ENCODE measurements around the gene DGKZ.
A peak's percentile ranks its signal among the peaks of the same experiment; 100 is the strongest.
"Not testable (repeated sequence)": the region's sequence is repeated elsewhere in the genome, so short reads cannot be mapped to it uniquely, and the experiment has no call there.

Gene DGKZ, protein sequence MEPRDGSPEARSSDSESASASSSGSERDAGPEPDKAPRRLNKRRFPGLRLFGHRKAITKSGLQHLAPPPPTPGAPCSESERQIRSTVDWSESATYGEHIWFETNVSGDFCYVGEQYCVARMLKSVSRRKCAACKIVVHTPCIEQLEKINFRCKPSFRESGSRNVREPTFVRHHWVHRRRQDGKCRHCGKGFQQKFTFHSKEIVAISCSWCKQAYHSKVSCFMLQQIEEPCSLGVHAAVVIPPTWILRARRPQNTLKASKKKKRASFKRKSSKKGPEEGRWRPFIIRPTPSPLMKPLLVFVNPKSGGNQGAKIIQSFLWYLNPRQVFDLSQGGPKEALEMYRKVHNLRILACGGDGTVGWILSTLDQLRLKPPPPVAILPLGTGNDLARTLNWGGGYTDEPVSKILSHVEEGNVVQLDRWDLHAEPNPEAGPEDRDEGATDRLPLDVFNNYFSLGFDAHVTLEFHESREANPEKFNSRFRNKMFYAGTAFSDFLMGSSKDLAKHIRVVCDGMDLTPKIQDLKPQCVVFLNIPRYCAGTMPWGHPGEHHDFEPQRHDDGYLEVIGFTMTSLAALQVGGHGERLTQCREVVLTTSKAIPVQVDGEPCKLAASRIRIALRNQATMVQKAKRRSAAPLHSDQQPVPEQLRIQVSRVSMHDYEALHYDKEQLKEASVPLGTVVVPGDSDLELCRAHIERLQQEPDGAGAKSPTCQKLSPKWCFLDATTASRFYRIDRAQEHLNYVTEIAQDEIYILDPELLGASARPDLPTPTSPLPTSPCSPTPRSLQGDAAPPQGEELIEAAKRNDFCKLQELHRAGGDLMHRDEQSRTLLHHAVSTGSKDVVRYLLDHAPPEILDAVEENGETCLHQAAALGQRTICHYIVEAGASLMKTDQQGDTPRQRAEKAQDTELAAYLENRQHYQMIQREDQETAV

DNA sequence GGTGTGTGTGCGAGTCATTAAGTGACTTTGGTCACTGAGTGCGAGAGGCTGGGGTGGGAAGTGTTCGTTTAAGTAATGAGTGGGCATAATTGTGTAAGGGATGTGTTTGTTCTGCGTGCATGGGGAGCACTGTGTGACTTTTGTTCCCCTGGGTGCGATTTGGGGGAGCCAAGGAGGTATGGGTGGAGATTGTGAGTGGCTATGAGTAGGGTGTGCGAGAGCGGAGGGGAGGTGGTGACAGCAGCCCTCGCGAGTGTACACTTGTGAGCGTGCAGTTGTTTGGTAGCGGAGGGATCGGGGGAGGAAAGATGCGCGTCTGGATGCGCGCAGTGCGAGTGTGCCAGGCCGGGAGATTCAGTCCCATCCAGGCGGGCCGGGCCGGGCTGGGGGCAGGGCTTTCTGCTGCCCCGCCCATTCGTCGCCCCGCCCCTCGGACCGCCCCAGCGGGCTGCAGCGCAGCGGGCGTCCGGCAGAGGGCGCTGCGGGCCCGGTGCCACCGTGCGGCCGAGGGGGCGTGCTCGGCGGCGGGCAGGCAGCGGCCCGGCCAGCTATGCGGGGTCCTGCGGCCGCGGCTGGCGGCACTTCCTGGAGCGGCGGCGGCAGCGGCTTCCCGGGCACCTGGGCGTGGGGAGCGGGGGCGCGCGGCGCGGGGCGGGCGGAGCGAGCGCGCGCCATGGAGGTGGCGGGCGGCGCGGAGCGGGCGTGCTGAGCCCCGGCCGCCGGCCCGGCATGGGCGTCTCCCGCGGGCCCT lies at the start of gene DGKZ:
Gene DGKZ, plus strand, starts transcription at position 578 of the 751 bp plus-strand sequence. CDS start 197 bp downstream, outside the sequence.
- DNase-seq (ENCODE audit: low spot score) = peak; percentile 85

DNA sequence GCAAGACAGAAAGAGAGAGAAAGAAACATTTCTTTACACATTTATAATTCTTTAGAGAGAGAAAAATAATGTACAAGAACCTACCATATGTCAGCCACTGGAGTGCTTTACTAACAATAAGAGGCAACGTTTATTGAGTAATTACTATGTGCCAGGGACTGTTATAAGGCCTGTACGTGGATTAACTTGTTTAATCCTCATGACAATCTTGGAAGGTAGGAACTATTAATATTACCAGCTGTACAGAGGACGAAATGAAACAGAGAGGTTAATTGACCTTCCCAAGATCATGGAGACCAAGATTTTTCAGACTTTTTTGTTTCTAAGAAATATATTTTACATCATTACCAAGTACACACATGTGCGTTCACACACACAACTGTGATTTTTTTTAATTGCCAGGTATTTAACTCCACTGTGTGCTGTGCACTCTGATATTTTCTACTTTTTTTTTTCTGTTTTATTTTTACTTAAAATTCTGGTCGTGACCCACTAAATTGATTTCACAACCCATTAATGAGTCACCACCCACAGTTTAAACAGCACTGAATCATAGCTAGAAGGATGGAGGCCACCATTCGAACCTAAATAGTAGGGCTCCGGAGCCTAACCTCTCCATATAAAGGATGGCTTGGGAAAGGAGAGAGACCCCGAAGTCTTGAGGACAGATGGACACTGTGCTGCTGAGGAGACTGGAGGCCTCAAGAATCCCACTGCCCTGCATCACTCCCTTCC lies 48.4 kb upstream of the DGKZ start:
- DNase-seq (ENCODE audit: low spot score) = peak; percentile 31

DNA sequence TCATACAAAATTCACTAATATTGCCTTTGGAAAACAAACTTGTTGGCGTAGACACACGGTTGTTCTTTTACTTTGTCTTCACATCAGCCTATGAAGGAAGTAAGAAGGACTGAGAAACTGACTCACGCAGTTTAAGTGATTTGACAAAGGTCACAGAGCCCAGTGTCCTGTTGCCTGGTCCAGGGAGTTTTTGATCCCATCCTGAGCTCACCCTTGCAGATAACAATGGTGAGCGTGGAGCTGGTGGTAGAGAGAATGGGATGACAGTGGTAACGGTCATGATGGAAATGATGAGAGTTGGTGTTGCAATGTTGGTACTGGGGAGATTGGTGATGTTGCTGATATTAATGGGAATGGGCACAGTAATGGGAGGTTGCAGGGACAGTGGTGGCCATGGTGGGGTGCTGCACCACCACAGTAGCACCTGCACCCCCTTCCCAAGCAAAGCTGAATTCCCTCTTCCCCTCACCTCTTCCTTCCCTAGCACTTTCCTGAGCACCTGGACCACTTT lies 47.8 kb upstream of the DGKZ start:
- DNase-seq (ENCODE audit: low spot score) = no peak

DNA sequence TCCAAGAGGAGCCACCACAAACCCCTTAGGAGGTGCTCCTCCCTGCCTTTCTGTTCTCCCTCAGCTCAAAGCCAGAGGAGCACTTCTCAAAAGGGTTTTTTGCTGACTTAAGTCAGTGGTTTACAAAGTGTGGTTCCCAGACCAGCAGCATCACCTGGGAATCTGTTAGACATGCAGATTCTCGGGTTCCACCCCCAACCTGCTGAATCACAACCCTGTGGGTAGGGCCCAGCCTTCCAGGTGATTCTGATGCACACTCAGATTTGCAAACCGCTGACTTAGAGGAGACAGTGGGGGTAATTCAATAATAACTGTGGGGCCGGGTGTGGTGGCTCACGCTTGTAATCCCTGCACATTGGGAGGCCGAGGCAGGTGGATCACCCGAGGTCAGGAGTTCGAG lies 47.0 kb upstream of the DGKZ start:
- no peak for DNase-seq (ENCODE audit: low spot score)

DNA sequence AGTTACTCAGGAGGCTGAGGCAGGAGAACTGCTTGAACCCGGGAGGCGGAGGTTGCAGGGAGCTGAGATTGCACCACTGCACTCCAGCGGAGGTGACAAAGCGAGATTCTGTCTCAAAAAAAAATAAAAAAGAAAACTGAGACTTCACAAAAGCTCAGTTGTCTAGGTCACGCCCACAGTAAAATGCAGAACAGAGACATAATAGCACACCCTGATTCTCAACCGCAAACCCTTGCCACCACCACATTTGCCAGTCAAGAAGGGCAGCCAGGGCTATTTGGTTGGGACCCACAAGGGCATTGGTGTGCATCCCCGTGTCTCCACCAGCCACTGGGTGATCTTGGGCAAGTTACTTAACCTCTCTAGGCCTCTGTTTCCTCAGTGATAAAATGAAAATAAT lies 44.4 kb upstream of the DGKZ start:
- no peak for DNase-seq (ENCODE audit: low spot score)

DNA sequence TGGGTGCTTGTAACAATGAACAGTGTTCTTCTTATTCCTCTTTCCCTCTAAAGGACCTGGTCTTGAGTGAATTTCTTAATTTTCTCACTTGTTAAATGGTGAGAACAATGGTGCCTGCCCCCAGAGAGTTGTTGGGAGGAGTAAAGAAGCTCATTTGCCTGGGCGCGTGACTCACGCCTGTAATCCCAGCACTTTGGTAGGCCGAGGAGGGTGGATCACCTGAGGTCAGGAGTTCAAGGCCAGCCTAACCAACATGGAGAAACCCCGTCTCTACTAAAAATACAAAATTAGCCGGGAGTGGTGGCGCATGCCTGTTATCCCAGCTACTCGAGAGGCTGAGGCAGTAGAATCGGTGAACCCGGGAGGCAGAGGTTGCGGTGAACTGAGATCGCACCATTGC lies 43.2 kb upstream of the DGKZ start:
- not testable (repeated sequence) for DNase-seq (ENCODE audit: low spot score)

DNA sequence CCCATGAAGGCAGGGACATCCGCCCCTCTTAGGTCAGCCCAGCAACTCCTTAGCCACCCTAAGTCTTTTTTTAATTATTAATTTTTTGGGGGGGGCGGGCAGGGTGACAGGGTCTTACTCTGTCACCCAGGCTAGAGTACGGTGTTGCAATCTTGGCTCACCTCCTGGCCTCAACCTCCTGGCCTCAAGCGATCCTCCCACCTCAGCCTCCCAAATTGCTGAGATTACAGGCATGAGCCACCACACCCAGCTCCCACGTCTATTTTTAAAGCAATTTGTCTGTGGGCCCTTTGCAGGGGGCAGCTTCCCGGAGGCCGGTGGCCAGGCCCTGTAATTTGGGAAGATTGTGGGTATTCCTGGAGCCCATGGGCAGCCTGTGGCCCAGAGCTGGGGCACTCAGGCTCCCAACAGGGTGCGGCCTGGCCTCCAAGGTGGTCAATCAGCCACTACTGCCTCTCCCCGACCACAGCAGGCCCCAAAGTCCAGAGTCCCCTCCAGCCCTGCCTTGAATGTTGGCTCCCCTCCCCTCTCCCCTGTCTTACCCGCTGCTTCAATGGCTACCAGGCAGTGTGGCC lies 42.6 kb upstream of the DGKZ start:
- DNase-seq (ENCODE audit: low spot score) = no peak

DNA sequence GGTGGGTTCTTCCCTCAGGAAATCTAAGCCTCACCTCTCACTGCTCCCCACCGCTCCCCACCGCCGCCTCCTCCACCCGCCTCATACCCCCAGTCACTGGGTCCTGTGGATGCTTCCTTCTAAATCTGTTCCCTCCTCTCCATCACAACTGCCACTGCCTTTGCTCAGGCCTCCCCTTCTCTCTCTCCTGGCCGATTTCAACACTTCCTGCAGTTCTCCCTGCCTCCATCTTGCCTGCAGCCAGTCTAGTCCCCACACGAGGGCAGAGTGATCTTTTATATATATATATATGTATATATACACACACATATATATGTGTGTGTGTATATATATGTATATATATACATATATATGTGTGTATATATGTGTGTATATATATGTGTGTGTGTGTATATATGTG lies 42.0 kb upstream of the DGKZ start:
- DNase-seq (ENCODE audit: low spot score) = no peak

DNA sequence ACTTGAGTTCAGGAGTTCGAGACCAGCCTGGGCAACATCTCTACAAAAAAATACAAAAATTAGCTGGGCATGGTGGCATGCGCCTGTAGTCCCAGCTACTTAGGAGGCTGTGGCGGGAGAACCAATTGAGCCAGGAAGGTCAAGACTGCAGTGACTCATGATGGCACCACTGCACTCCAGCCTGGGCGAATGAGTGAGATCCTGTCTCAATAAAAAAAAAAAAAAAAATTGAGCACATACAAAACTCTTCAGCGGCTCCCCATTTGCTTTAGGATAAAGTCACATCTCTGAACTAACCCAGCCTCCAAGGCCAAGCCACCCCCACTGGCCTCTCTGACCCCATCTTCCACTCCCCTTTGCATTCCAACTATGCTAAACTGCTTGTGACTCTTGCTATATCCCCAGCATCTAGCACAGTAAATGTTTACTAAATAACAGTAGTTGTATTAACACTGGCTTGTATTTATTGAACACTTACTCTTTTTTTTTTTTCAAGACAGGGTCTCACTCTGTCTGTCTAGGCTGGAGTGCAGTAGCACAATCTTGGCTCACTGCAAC lies 40.9 kb upstream of the DGKZ start:
- no peak for DNase-seq (ENCODE audit: low spot score)

DNA sequence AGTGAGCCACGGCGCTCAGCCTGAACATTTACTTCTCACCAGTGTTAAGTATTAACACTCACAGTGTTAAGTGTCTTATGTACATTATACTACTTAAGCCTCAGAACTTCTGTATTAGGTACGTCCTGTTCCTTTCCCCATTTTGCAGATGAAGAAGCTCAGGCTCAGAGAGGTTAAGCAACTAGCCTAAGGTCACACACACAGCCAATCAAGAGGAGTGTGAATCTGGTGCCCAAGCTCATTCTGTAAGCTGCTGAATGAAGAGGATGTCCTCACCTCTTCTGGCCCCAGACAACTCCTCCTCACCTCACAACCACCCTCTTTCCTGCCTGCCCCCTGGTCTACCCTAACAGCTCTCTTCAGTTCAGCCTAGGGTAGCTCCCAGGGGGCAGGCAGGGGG lies 39.9 kb upstream of the DGKZ start:
- DNase-seq (ENCODE audit: low spot score) = no peak

DNA sequence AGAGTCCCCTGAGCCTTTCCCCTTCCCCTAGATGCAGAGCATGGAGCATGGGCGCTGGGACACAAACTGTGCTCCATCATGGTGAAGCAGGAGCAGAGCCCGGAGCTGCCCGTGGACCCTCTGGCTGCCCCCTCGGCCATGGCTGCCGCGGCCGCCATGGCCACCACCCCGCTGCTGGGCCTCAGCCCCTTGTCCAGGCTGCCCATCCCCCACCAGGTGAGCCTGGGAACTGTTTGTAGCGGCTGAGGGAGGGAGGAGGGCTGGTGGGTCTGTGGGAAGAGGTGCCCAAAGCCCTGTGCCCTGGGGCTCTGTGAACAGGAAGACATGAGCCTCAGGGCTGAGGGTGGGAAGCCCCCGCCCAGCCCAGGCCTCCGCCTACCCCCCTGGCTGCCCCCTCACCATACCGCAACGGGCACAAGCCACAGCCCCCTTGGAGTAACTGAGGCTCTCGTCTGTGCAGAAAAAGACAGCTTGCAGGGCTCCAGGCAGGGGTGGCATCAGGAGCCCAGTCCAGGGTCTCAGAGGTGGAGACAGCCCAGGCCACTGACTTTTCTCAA lies 39.4 kb upstream of the DGKZ start:
- DNase-seq (ENCODE audit: low spot score) = no peak

DNA sequence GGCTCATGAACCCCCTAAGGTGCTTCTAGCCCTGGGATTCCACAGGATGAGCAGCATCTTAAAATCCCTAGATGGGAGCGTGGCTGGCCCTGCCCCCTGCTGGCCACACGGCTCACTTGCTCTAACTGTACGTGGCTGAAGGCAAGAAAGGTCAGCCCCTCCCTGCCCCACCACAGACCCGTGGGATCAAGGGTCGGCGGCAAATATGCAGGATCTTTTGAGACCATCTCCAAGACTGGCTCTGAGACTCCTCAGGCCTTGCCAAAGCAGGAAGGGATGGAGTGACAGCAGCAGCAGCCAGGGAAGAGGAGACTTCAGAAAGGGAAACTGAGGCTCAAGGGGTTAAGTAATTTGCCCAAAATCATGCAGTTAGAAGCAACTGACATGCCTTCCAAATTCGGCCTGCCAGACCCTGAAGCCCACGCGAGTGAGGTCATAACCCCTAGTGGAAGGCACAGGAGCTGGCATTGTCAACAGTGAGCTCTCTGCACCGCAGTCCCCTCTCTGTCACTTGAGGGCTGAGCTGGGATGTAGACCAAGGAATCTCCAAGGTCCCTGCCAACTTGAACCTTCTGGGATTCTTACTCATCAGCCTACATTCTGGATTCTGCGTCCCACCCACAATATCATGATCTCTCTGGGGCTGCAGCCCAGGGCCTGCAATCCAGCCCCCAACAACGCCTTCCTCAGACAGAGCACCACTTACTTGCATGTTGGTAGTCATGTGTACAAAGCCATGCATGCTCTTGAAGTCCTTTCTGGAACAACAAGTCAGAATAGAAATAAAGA lies 38.4 kb upstream of the DGKZ start:
- DNase-seq (ENCODE audit: low spot score) = peak; percentile 66

DNA sequence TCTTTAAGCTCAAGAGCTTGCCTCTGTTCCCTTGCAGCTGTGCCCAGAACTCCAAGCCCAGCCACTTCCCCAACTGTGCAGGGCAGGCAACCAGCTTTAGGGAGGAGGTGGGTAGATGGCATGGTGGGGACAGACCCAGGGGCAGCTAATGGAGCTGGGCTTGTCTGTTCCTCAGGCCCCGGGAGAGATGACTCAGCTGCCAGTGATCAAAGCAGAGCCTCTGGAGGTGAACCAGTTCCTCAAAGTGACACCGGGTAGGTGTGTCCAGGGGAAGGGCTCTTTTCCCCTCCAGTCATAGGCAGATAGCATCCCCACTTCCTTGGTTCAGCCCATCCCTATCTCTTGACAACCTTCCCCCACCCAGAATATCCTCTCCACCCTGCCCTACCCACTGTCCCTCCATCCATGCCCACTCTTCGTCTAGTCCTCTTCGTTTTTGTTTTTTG lies 37.4 kb upstream of the DGKZ start:
- no peak for DNase-seq (ENCODE audit: low spot score)

DNA sequence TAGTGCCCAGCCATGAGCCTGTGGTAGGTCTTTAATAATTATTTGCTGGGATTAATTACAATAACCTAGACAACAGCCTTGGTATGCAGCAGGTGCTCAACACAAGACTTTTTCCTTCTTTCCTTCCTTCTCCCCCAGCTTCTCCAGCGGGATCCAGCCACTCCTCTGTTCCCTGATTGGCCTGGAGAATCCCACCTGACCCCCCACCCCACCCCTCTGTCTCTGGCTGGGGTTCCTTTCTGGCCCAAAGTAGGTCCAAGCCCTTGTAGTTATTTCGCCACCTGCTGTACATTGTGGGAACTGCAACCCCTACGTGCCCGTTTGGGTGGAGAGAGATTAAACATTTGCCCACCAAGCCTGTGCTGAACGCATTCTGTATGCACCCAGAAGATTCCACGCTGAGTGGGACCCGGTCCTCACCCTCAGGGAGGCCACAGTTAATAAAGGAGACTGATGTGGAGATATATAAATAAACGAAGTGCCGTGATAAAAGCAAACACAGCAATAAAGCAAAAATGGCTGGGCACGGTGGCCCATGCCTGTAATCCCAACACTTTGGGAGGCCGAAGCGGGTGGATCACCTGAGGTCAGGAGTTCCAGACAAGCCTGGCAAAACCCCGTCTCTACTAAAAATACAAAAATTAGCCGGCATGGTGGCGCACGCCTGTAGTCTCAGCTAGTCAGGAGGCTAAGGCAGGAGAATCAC lies 32.1 kb upstream of the DGKZ start:
- peak; percentile 74 for DNase-seq (ENCODE audit: low spot score)

DNA sequence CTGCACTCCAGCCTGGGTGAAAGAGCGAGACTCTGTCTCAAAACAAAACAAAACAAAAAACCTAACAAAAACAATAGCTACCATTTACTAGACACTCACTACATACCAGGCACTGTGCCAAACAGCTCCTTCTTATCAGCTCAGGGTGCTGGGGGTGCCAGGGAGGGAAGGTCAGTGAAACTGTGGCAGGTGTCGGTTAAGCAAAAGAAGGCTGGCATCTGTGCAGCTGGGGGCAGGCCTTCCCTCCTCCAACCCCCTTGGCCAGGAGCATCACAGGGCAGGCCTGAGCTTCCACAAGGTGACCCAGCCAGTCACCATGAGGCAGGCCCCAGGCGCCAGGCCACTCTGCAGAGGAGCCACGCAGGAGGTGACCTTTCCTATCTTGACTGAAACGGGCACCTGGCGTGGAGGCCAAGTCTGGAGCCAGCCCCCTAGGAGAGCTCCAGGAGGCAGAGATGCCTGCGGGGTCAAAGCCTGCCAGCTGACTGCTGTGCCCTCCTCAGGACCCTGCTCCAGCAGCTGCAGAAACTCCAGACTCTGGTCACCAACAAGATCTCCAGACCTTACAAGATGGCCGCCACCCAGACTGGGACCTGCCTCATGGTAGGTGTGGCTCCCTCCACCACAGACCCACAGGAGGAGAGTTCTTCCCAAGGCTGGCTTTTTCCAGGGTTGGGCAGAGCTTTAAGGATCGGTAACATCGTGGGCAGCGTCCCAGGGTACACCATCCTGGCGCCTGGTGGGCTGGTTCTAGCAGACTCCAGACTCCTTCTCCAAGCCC lies 31.3 kb upstream of the DGKZ start:
- DNase-seq (ENCODE audit: low spot score) = no peak

DNA sequence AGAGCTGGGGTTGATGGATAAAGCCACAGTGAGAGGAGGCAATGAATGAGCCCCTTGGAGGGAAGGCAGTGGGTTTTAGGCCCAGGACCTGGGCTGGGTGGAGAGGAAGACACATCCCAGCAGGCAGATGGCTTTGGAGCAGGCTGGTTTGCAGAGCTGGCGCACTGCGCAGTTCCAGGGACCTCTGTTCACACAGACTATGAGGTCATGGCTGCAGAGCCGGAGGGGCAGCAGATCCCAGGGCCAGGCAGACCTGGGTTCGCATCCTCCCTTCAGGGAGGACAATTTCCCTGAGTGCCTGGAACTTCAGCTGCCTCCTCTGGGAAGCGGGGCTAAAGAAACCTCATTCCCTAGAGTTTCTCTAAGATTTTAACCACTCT lies 28.2 kb upstream of the DGKZ start:
- DNase-seq (ENCODE audit: low spot score) = no peak

DNA sequence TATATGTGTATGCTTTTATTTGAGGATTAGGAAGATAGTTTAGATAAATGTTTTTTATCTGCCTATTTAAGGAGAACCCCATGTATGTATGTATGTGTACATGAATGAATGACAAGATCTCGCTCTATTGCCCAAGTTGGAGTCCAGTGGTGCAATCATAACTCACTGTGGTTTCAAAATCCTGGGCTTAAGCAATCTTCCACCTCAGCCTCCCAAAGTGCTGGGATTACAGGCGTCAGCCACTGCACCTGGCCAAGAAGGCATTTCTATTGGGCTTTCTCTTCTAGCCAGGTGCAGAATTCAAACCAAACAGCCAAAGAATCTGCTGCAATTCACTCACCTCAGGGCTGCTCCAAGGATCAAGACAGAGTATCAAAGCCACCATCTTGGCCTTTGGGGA lies 25.5 kb upstream of the DGKZ start:
- no peak for DNase-seq (ENCODE audit: low spot score)

DNA sequence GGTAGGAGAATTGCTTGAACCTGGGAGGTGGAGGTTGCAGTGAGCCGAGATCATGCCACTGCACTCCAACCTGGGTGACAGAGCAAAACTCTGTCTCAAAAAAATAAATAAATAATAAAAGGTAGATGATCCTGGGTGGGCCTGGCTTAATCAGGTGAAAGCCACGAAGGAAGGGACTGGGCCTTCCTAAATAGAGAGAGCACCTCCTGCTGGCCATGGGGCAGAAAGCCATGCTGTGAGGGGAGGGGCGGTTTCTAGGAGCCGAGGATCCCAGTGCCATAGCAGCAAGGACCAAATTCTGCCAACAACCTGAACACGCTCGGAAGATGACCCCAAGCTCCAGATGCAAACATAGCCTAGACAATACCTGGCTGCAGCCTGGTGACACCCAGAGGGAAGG lies 24.5 kb upstream of the DGKZ start:
- DNase-seq (ENCODE audit: low spot score) = no peak
